Body of pancreas (tissue), 4 donors: ENCODE data around the gene CHST8. TPM values are rescaled to one million over a fixed set of nuclear protein-coding genes. Genes with fewer than 3 reads are reported as not detected.

Source experiments
- ATAC-seq: fragments of 150-250 bp; one replicate; pipeline ENCODE4 v1.9.1; 2016
- DNase-seq, 4 donors: peaks; one replicate each; pipeline ENCODE4 v3.0.0-alpha.2; 2019
- H3K27ac ChIP-seq, 4 donors: fragments of 200-600 bp; sonication (generic); 1 replicate in 3 of 4; 2 replicates in 1 of 4; pipeline versions ENCODE4 v1.5.1 to v1.6.1; 2016 to 2019; ENCODE audit warnings: mild to moderate bottlenecking in 1 of 4, mixed read lengths in 1 of 4, moderate library complexity in 1 of 4
- H3K27me3 ChIP-seq, 2 donors: fragments of 200-600 bp; sonication (generic); one replicate each; pipeline ENCODE4 v1.6.0; 2016; ENCODE audit warnings: mild to moderate bottlenecking in 1 of 2
- H3K36me3 ChIP-seq, 2 donors: fragments of 200-600 bp; sonication (generic); replicated peaks in 1 of 2; 2 replicates each; pipeline ENCODE4 v1.5.1; 2016; ENCODE audit warnings: low read depth in 2 of 2; ENCODE audit not compliant: insufficient read depth in 1 of 2
- H3K4me1 ChIP-seq: fragments of 200-600 bp; sonication (generic); one replicate; pipeline ENCODE4 v1.6.0; 2016
- H3K4me3 ChIP-seq, 2 donors: fragments of 200-600 bp; sonication (generic); 1 replicate in 1 of 2; 2 replicates in 1 of 2; pipeline ENCODE4 v1.5.1; 2016 to 2019
- H3K9me3 ChIP-seq, 3 donors: fragments of 200-600 bp; sonication (generic); 1 replicate in 2 of 3; 2 replicates in 1 of 3; pipeline ENCODE4 v1.5.1; 2016
- POLR2A ChIP-seq, 3 donors: fragments of 450-650 bp; IDR thresholded peaks; one replicate each; pipeline ENCODE4 v1.6.1; 2016; ENCODE audit warnings: antibody characterized with exemption in 3 of 3, mild to moderate bottlenecking in 2 of 3
- WGBS, 2 donors: methylation state at CpG; one replicate each; pipeline ENCODE4 v1.1.5; 2017; 5-methylcytosine and 5-hydroxymethylcytosine counted together
- intact Hi-C: fragments of 100-400 bp; cut with DNase I; formaldehyde crosslinking; loops from one replicate; pipeline ENCODE4 v1.15.1; 2023
- total RNA-seq, 2 donors: library from RNA; depleted of rRNA; stranded (reverse); fragments of >200 nt; gene quantifications; one replicate each; pipeline ENCODE4 v1.1.0, GENCODE V29; 2016
- TF ChIP-seq, protein P1 (sequence below), 7 experiments: fragments of 450-650 bp in 4 of 7; fragments of 200-600 bp in 3 of 7; sonication (generic) in 3 of 7; IDR thresholded peaks; one replicate each; pipeline ENCODE4 v1.5.1; 2016 to 2019; ENCODE audit warnings: antibody characterized with exemption in 7 of 7

The CHST8 gene
- total RNA-seq, 2 donors from 2014 or later = 0.26 TPM; not detected in 1

DNA sequence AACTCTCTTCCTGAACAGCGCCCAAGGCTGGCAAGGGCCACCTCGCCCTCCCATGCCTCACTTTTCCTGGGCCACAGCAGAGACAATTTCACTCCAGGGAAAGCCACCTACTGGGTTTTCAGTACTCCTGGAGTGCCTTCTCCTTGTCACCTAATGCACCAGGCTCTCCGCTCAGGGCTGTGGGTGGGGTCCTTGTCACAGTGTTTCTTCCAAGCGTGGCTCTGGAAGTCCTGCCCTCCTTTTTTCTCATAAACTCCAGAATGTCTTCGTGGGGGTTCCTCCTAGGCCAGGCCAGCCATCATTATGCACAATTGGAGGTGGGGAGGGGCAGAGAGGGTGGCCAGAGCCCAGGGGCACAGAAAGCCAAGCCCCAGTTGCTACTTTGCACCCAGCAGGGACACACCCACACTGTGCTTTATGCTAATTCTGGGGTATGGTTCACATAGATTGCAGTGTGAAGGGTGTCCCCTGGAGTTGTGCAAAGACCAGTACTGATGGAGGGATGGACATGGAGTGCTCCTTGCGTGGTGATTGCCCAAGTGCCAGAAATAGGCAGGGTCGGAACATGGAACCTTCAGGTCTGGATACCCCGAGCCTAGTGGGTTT is 78.8 kb downstream of the CHST8 start:
- Histone ChIP-seq H3K4me3 (no peak overlapping the region), H3K36me3 (no peaks in the 10 kb centered on the region), H3K4me1 (no peaks in the 10 kb centered on the region), H3K27ac (no peak overlapping the region), H3K27me3 (no peaks in the 10 kb centered on the region), H3K9me3 (no peaks in the 10 kb centered on the region)
- intact Hi-C loops = no loop called here
- TF ChIP-seq POLR2A (IDR thresholded peaks at IDR 0.05) = no peak
- TF ChIP-seq, protein P1, sequence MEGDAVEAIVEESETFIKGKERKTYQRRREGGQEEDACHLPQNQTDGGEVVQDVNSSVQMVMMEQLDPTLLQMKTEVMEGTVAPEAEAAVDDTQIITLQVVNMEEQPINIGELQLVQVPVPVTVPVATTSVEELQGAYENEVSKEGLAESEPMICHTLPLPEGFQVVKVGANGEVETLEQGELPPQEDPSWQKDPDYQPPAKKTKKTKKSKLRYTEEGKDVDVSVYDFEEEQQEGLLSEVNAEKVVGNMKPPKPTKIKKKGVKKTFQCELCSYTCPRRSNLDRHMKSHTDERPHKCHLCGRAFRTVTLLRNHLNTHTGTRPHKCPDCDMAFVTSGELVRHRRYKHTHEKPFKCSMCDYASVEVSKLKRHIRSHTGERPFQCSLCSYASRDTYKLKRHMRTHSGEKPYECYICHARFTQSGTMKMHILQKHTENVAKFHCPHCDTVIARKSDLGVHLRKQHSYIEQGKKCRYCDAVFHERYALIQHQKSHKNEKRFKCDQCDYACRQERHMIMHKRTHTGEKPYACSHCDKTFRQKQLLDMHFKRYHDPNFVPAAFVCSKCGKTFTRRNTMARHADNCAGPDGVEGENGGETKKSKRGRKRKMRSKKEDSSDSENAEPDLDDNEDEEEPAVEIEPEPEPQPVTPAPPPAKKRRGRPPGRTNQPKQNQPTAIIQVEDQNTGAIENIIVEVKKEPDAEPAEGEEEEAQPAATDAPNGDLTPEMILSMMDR (IDR thresholded peaks at IDR 0.05) = no peak
- ATAC-seq (no peak), DNase-seq (no peak)
- 61 to 74% methylated on average over 7 to 8 of the region's 8 CpGs for WGBS, 2 donors

DNA sequence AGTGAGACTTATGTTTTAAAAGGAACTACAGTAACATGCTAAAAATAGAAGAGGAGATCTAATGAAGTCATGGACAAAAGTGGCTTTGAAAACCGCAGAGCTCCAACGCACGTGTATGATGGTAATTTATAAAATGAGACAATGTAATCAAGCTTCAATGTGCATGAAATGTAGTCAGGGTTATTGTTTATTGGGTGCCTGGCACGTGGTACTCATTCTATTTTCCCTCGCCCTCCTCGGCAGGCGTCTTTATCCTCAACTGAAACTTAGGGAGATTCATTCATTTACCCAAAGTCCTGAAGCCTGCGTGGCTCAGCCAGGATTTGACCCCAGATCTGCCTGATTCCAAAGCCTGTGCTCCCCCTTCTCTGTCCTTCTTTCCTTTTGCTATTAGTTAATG is 79.8 kb downstream of the CHST8 start:
- DNase-seq (no peak), ATAC-seq (no peak)
- intact Hi-C loops = no loop called here
- Histone ChIP-seq H3K36me3 (no peaks in the 10 kb centered on the region), H3K27me3 (no peaks in the 10 kb centered on the region), H3K4me3 (no peak overlapping the region), H3K4me1 (no peaks in the 10 kb centered on the region), H3K9me3 (no peaks in the 10 kb centered on the region), H3K27ac (no peak overlapping the region)
- 41 to 49% methylated on average over 8 of the region's 8 CpGs for WGBS, 2 donors
- no peak for TF ChIP-seq POLR2A (IDR thresholded peaks at IDR 0.05)
- TF ChIP-seq, protein P1 (IDR thresholded peaks at IDR 0.05) = no peak

DNA sequence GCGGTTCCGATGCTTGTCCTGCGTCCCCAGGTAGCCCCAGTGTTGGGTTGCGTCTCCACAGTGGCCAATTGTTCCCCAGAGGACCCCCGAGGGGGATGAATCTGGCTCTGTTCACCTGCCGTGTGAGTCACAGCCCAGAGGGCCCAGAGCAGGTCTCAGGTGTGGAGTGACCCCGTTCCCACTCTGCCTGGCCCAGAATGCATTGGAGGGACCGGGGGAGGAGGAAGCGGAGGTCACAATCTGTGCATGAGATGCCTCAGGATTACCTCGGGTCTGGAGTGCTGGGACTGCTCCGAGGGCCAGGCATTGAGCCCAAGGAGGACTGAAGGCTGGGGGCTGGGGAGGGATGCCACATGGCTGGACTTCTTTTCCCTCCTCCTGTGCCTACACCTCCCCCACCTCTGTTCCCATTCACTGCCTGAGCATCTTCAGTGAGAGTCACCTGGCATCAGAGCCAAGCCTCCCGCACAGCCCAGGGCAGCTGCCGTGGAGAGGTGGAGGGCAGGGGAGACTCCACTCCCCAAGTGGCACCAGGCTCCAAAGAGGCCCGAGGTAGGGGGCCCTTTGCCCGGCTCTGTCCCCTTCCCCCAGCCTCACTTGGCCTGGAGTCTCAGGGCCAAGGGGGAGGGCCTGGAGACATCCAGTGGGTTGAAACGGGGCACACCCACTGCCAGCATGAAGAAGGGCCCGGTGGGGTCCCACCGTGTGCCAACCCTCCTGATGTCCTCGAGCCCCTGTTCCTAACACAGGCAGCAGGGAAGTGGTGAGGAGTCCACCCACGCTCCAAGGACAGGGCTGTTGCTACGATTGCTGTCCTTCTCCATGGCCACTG is 81.1 kb downstream of the CHST8 start:
- H3K4me1 ChIP-seq = no peaks in the 10 kb centered on the region
- TF ChIP-seq, protein P1 (IDR thresholded peaks at IDR 0.05) = no peak
- no peak for TF ChIP-seq POLR2A (IDR thresholded peaks at IDR 0.05)
- no peaks in the 10 kb centered on the region for H3K9me3 ChIP-seq
- no peaks in the 10 kb centered on the region for H3K27me3 ChIP-seq
- intact Hi-C loops = no loop called here
- H3K4me3 ChIP-seq = no peak overlapping the region
- H3K36me3 ChIP-seq = no peaks in the 10 kb centered on the region
- H3K27ac ChIP-seq = no peak overlapping the region
- 48 to 66% methylated on average over 8 to 19 of the region's 21 CpGs for WGBS, 2 donors
- no peak for DNase-seq
- no peak for ATAC-seq

DNA sequence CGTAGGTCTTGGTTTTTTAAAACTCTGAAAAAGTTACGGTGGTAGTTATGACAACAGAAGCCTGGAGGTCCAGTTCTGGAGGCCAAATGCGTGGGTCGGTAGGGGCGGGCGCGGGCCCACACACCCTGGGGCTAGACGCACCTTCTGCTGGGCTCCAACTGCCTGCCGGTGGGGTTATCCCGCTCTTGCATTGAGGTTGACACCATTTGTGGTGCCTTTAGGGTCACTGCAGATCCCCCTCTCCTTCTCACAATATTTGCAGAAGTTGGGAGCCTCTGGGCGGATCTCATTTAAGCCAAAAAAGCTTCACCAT is 81.6 kb downstream of the CHST8 start:
- no peak overlapping the region for H3K4me3 ChIP-seq
- no peak for TF ChIP-seq POLR2A (IDR thresholded peaks at IDR 0.05)
- TF ChIP-seq, protein P1 (IDR thresholded peaks at IDR 0.05) = no peak
- DNase-seq = no peak
- no peaks in the 10 kb centered on the region for H3K27me3 ChIP-seq
- no peaks in the 10 kb centered on the region for H3K9me3 ChIP-seq
- ATAC-seq = no peak
- H3K27ac ChIP-seq = no peak overlapping the region
- H3K4me1 ChIP-seq = no peaks in the 10 kb centered on the region
- intact Hi-C loops = no loop called here
- 76% methylated on average over 2 to 11 of the region's 11 CpGs for WGBS, 2 donors
- no peaks in the 10 kb centered on the region for H3K36me3 ChIP-seq

DNA sequence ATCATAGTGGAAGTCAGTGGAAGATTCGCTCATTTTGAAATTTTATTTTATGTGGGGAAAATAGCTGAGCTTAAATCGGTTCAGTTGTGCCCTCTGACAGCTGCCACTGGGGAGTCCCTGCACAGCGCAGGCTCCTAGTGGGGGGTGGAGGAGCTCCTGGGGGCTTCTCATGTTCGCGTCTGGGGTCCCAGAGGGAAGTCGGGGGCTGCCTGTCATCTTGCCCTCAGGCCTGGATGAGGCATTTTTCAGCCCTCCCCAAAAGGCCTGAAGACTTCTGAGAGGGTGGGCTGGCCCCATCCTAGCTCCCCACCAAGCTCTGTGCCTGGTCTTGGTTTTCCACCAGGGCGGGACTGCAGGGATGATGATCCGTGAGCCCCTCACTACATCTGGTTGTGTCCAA is 82.1 kb downstream of the CHST8 start:
- no peaks in the 10 kb centered on the region for H3K9me3 ChIP-seq
- no peak for DNase-seq
- no peaks in the 10 kb centered on the region for H3K27me3 ChIP-seq
- H3K4me1 ChIP-seq = no peaks in the 10 kb centered on the region
- no peaks in the 10 kb centered on the region for H3K36me3 ChIP-seq
- 69 to 79% methylated on average over 5 to 8 of the region's 8 CpGs for WGBS, 2 donors
- intact Hi-C loops = no loop called here
- no peak overlapping the region for H3K4me3 ChIP-seq
- no peak overlapping the region for H3K27ac ChIP-seq
- ATAC-seq = no peak
- no peak for TF ChIP-seq POLR2A (IDR thresholded peaks at IDR 0.05)
- TF ChIP-seq, protein P1 (IDR thresholded peaks at IDR 0.05) = no peak
